Measurements from ENCODE around the gene ZNF319. TPM values are rescaled to one million over a fixed set of nuclear protein-coding genes. Genes with fewer than 3 reads are reported as not detected.
A peak's percentile ranks its signal among the peaks of the same experiment; 100 is the strongest.

Gene ZNF319
- total RNA-seq, 1 experiment from 2014 or later: 4.3 TPM

DNA sequence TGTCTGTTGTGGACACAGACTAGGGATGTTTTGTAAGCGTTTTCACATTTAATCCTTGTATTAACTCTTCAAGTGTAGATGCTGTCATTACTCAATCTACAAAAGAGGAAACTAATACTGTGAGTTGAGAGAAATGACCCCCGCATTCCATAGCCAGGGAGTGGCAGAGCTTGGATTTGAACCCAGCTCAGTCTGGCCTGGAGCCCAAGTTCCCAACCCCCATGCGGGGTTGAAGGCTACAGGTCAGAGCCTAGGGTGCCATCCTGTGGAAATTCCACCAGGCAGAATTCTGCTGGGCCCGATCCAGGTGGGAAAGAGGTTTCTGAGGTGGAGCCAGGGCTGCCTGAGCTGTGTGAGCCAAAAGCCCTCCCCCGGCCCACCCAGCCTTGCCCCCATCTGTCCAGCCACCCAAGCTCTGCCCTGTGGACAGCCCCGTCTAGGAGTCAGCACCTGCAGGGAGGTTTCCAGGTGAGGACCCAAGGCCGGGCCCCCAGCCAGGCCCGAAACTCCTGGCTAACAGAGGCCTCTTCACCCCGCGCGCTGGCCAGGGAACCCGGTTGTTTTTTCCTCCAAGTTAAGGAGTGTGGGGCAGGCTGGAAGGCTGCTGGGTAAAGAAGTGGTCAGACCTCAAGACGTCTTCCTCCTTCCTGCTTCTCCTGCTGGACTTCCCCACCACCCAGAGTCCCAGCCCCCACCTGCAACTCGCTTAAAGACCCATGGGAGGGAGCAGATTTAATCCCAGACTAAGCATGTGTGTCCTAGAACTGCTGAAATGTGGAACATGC lies 30.7 kb upstream of the ZNF319 start:
- Histone ChIP-seq H3K9me3 (replicated peaks) (no peaks in the 10 kb centered on the region), H3K27me3 (replicated peaks) (peaks cover 19% of the 10 kb centered on the region), H3K27ac (no peak overlapping the region), H3K4me1 (replicated peaks) (peaks cover 12% of the 10 kb centered on the region), H3K36me3 (no peaks in the 10 kb centered on the region), H3K4me3 (no peak overlapping the region)
- DNase-seq (ENCODE audit: low read depth in 1 of 2, low spot score in 2 of 2): no peak

DNA sequence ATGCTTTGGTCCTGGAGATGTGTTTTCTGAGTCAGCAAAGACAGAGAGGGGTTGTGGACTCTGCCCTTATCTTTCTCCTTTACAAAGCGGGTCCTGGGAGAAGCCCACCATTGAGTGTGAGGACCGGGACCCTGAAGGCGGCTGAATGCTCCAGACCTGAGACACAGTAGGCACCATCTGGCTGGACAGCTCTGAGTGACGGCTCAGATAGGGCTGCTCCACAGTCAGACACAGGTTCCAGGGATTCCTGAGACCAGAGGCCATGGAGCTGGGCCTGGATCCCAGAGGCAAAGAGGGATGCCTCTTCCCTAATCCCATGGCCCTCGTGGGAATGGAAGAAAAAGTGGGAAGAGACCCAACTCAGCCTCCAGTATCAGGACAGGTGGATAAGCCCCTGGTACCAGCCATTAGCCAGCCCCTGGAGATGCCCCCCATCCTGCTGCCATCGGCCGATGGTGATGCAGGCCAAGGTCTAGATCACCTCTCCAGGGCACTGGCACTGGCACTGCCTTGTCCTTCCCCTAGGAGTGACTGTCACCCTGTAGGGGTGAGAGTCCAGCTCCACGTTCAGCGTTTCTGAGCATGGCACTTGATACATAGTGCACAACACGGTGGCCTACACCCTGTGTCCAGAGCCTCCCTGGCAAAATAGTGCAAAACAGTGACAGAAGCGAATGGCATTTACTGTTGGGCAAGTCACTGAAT lies 29.8 kb upstream of the ZNF319 start:
- H3K4me3 ChIP-seq: no peak overlapping the region
- DNase-seq (ENCODE audit: low read depth in 1 of 2, low spot score in 2 of 2): no peak
- peaks cover 21% of the 10 kb centered on the region for H3K4me1 ChIP-seq (replicated peaks)
- H3K9me3 ChIP-seq (replicated peaks): no peaks in the 10 kb centered on the region
- no peaks in the 10 kb centered on the region for H3K36me3 ChIP-seq
- H3K27ac ChIP-seq: no peak overlapping the region
- H3K27me3 ChIP-seq (replicated peaks): peaks cover 21% of the 10 kb centered on the region

DNA sequence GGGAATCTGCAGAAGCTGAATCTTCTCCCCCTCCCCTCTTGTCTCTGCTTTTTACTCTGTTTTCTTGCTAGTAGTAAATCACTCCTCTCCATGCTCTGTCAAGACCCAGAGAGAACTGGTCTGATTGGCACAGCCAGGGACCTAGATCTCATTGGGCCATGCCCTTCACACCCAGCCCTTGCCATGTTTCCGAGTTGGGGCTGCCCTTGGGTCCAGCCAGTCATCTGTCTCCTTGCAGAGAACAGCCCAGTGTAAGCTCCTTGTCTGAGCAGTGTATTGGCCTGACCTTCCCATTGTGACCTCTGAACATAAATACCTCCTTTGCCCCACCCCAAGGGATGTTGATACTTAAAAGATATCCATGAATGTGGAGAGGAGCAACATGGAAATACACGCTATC lies 28.9 kb upstream of the ZNF319 start:
- Histone ChIP-seq H3K27ac (no peak overlapping the region), H3K4me1 (replicated peaks) (peaks cover 25% of the 10 kb centered on the region), H3K27me3 (replicated peaks) (peaks cover 26% of the 10 kb centered on the region), H3K36me3 (no peaks in the 10 kb centered on the region), H3K4me3 (no peak overlapping the region), H3K9me3 (replicated peaks) (no peaks in the 10 kb centered on the region)
- no peak for DNase-seq (ENCODE audit: low read depth in 1 of 2, low spot score in 2 of 2)

GRCh38 chr16:58028541-58029070 lies 28.1 kb upstream of the ZNF319 start:
- Histone ChIP-seq H3K9me3 (replicated peaks) (no peaks in the 10 kb centered on the region), H3K4me1 (replicated peaks) (peaks cover 25% of the 10 kb centered on the region), H3K4me3 (no peak overlapping the region), H3K27ac (no peak overlapping the region), H3K27me3 (replicated peaks) (peaks cover 28% of the 10 kb centered on the region), H3K36me3 (no peaks in the 10 kb centered on the region)
- DNase-seq (ENCODE audit: low read depth in 1 of 2, low spot score in 2 of 2): no peak

DNA sequence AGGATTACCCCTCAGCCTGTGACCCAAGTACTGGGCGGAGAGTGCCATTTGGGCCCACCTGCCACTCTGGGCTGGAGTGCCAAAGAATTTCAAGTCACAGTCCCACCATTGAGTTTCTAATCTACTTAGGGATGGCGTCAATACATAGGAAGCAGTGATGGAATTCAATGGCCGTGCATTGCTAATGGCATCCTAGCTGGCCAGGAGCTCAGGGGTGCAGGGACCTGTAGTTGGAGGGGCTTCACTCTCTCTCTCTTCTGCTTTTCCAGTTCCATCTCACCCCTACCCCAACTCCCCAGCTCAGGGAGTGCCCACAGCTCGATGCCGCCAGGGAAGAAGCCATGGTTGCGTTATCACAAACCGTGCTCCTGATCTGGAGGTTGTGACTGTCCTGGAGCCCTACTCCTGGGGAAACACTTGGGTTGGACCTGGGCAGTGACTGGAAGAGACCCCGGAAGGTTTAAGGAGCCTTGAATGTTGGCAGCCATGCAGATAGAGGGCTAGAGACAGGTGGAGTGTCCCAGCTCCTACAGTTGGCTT lies 27.5 kb upstream of the ZNF319 start:
- no peak for DNase-seq (ENCODE audit: low read depth in 1 of 2, low spot score in 2 of 2)
- Histone ChIP-seq H3K9me3 (replicated peaks) (no peaks in the 10 kb centered on the region), H3K4me1 (replicated peaks) (peaks cover 30% of the 10 kb centered on the region), H3K27ac (no peak overlapping the region), H3K4me3 (no peak overlapping the region), H3K27me3 (replicated peaks) (peaks cover 28% of the 10 kb centered on the region), H3K36me3 (no peaks in the 10 kb centered on the region)

DNA sequence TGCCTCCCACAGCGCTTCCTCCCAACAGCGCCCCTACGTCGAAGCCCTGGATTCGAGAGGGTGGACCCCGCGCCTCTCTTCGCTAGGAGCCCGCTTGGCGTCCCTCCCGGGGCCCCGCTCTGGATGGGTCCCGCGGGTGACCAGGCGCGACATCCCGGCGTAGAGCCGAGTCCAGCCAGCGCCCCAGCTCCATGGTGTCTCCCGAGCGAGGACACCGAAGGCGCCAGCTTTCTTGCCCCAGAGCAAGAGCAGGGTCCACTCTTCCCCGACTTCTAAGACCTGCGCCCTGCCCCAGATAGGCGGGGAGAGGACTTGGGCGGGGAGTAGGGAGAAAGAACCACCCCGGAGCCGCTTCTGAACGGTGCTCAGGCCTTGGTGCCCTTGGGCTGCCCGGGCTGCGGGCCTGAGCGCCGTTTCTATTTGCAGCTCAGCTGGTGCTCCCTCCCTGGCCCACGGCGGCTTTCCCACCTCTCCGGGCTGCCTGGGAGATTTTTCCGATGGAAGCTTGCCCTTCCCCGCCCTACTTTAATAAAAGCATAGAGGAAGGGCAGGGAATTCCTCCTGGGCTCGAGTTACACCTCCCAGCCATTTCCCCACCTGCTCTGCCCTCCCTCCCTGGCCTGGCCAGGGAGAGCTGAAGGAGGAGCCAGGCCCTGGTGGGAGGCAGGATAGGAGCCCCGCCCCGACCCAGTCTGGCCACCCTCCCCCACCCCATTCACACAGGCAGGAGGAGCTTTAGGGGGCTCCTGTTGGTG lies 26.9 kb upstream of the ZNF319 start:
- Histone ChIP-seq H3K27ac (no peak overlapping the region), H3K36me3 (no peaks in the 10 kb centered on the region), H3K4me1 (replicated peaks) (peaks cover 37% of the 10 kb centered on the region), H3K27me3 (replicated peaks) (peaks cover 28% of the 10 kb centered on the region), H3K4me3 (no peak overlapping the region), H3K9me3 (replicated peaks) (no peaks in the 10 kb centered on the region)
- DNase-seq (ENCODE audit: low read depth in 1 of 2, low spot score in 2 of 2): no peak

- no peaks in the 10 kb centered on the region for H3K9me3 ChIP-seq (replicated peaks)
- H3K36me3 ChIP-seq: peaks cover under 1% of the 10 kb centered on the region
- peak overlapping the region; percentile 48 for H3K4me3 ChIP-seq
- no peak for DNase-seq (ENCODE audit: low read depth in 1 of 2, low spot score in 2 of 2)
- H3K4me1 ChIP-seq (replicated peaks): peaks cover 43% of the 10 kb centered on the region
- no peak overlapping the region for H3K27ac ChIP-seq
- peaks cover 28% of the 10 kb centered on the region for H3K27me3 ChIP-seq (replicated peaks)
These were observed 26.3 kb upstream of the ZNF319 start for GRCh38 chr16:58026705-58027160.

DNA sequence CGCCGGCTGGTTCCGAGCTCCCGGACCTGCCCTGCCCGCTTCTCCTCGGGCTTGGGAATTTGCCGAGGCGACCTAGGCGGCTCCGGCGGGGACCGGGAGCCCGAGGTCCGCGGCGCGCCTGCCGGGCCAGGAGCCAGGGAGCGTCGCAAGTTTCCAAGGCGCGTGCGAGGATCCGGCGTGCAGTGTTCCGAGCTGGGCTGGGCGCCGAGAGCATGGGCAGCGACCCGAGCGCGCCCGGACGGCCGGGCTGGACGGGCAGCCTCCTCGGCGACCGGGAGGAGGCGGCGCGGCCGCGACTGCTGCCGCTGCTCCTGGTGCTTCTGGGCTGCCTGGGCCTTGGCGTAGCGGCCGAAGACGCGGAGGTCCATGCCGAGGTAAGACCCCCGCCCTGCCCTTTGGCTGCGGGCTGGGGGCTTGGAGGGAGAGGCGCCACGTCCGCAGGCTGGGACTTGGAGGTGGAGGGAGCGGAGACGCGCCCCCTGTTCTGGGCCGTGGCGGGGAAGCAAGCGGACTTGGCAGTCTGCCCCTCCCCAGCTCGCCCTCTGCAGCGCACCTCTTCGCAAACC lies 25.8 kb upstream of the ZNF319 start:
- no peak for DNase-seq (ENCODE audit: low read depth in 1 of 2, low spot score in 2 of 2)
- peak overlapping the region; percentile 48 for H3K4me3 ChIP-seq
- H3K36me3 ChIP-seq: peaks cover 6% of the 10 kb centered on the region
- peaks cover 43% of the 10 kb centered on the region for H3K4me1 ChIP-seq (replicated peaks)
- peaks cover 28% of the 10 kb centered on the region for H3K27me3 ChIP-seq (replicated peaks)
- H3K9me3 ChIP-seq (replicated peaks): no peaks in the 10 kb centered on the region
- no peak overlapping the region for H3K27ac ChIP-seq

DNA sequence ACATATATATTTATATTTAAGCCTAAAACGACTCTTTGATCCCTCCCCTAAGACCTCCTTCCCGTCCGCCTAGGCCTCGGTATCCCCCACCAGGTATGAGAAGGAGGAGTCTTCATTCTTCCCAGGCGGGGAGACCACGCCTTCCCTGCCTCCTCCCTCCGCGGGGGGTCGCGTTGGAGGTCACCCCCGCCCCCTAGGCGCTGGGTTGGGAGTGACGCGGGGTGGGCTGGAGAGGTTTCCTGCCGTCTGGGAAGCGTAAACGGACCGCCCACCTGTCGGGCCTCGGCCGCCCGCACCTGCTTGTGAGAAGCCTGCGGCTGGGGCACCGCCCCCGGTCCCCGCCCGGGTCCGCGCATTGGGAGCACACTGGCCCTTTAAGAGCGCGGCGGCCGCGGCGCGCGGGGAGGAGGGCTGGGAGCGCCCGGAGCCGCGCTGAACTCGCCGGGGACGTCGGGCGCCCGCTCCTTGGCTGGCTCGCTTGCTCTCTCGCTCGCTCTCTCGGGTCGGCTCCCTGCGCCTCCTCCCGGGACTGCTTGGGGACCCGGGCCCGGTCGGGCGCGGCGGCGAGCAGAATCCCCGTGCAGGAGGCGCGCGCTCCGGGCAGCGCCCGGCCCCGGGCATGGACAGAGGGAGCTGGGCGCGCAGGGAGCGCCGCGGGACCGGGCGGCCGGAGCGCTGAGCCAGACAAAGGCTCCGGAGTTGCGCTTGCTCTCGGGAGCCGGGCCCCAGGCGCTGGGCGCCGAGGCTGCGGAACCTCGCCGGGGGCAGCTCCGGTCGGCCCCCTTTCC lies 25.1 kb upstream of the ZNF319 start, which contains the start of gene MMP15:
Gene MMP15 (plus strand): TSS at position 404 of the 788 bp plus-strand sequence. CDS start 597 bp downstream, outside the sequence.
- peaks cover 28% of the 10 kb centered on the region for H3K27me3 ChIP-seq (replicated peaks)
- no peak within 1 kb of the TSS for H3K27ac ChIP-seq
- peak in 1 of 2 experiments; percentile 79 for DNase-seq (ENCODE audit: low read depth in 1 of 2, low spot score in 2 of 2)
- no peaks in the 10 kb centered on the region for H3K9me3 ChIP-seq (replicated peaks)
- peaks cover 12% of the 10 kb centered on the region for H3K36me3 ChIP-seq
- H3K4me1 ChIP-seq (replicated peaks): peaks cover 43% of the 10 kb centered on the region
- H3K4me3 ChIP-seq: peak within 1 kb of the TSS; percentile 48

- H3K9me3 ChIP-seq (replicated peaks): no peaks in the 10 kb centered on the region
- peaks cover 43% of the 10 kb centered on the region for H3K4me1 ChIP-seq (replicated peaks)
- peaks cover 28% of the 10 kb centered on the region for H3K27me3 ChIP-seq (replicated peaks)
- H3K4me3 ChIP-seq: no peak overlapping the region
- no peak for DNase-seq (ENCODE audit: low read depth in 1 of 2, low spot score in 2 of 2)
- no peak overlapping the region for H3K27ac ChIP-seq
- peaks cover 13% of the 10 kb centered on the region for H3K36me3 ChIP-seq
These were observed 24.2 kb upstream of the ZNF319 start for GRCh38 chr16:58024486-58025350.

DNA sequence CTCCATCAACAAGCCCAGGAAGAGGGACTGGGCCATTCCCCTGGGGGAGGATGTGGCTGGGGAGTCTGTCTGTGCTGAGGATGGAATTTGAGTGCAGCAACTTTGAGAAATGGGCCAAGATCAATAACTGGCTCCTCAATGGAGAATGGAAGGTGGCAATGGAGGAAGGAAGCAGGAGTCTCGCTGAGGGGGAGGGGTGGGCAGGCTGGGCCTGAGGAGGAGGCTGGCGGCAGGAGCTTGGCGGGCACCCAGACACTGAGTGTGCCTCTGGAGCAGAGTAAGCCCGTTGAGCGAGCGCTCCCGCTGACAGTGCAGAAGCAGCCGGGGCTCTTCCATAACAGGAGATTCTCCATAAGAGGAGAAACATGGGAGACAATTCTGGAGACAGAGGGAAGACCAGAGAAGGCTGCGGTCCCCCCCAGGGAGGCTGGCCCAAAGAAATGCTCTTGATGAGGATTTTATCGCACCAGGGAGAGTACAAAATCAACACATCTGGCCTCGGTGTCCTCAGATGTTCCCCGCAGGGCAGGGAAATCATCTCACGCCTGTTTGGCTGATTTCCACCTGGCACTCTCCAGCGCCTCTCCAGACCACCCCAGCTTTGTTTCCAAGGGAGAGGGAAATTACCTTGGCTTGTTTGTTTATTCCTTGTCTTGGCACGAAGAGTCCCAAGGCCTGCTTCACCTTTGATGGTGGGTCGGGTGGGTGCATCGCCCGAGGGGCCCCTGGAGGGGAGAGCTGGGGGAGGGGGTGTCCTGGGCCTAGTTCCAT lies 22.3 kb upstream of the ZNF319 start:
- H3K4me3 ChIP-seq: no peak overlapping the region
- peak; percentile 50 to 68 for DNase-seq (ENCODE audit: low read depth in 1 of 2, low spot score in 2 of 2)
- peaks cover 31% of the 10 kb centered on the region for H3K36me3 ChIP-seq
- peaks cover 23% of the 10 kb centered on the region for H3K27me3 ChIP-seq (replicated peaks)
- H3K4me1 ChIP-seq (replicated peaks): peaks cover 43% of the 10 kb centered on the region
- H3K27ac ChIP-seq: no peak overlapping the region
- H3K9me3 ChIP-seq (replicated peaks): no peaks in the 10 kb centered on the region
